ENCODE measurements around the gene TRAK1.

TRAK1 gene

GRCh38 chr3:42220436-42221121, 129.4 kb downstream of the TRAK1 start:
- no peak overlapping the region for H3K4me3 Mint-ChIP-seq
- H3K9me3 Mint-ChIP-seq, result no peaks in the 10 kb centered on the region
- H3K36me3 Mint-ChIP-seq (ENCODE audit: low read depth), result peaks cover 47% of the 10 kb centered on the region
- no peaks in the 10 kb centered on the region for H3K27me3 Mint-ChIP-seq
- peaks cover 33% of the 10 kb centered on the region for H3K4me1 Mint-ChIP-seq (ENCODE audit: low read depth)
- no peak overlapping the region for H3K27ac Mint-ChIP-seq

GRCh38 chr3:42222942-42223693, 132.0 kb downstream of the TRAK1 start:
- Mint-ChIP-seq H3K27ac (no peak overlapping the region), H3K36me3 (ENCODE audit: low read depth) (peaks cover 41% of the 10 kb centered on the region), H3K4me3 (no peak overlapping the region), H3K27me3 (no peaks in the 10 kb centered on the region), H3K9me3 (no peaks in the 10 kb centered on the region), H3K4me1 (ENCODE audit: low read depth) (peaks cover 8% of the 10 kb centered on the region)

GRCh38 chr3:42224178-42224577, 133.0 kb downstream of the TRAK1 start:
- no peaks in the 10 kb centered on the region for H3K27me3 Mint-ChIP-seq
- no peaks in the 10 kb centered on the region for H3K9me3 Mint-ChIP-seq
- no peak overlapping the region for H3K27ac Mint-ChIP-seq
- H3K36me3 Mint-ChIP-seq (ENCODE audit: low read depth), result peaks cover 41% of the 10 kb centered on the region
- H3K4me1 Mint-ChIP-seq (ENCODE audit: low read depth), result peaks cover 8% of the 10 kb centered on the region
- H3K4me3 Mint-ChIP-seq, result no peak overlapping the region

GRCh38 chr3:42224658-42225421, 133.7 kb downstream of the TRAK1 start:
- H3K9me3 Mint-ChIP-seq, result no peaks in the 10 kb centered on the region
- H3K4me1 Mint-ChIP-seq (ENCODE audit: low read depth), result peaks cover 6% of the 10 kb centered on the region
- peaks cover 39% of the 10 kb centered on the region for H3K36me3 Mint-ChIP-seq (ENCODE audit: low read depth)
- no peak overlapping the region for H3K4me3 Mint-ChIP-seq
- H3K27me3 Mint-ChIP-seq, result no peaks in the 10 kb centered on the region
- no peak overlapping the region for H3K27ac Mint-ChIP-seq

- Mint-ChIP-seq H3K36me3 (ENCODE audit: low read depth) (peaks cover 31% of the 10 kb centered on the region), H3K9me3 (no peaks in the 10 kb centered on the region), H3K27me3 (no peaks in the 10 kb centered on the region), H3K4me3 (no peak overlapping the region), H3K4me1 (ENCODE audit: low read depth) (no peaks in the 10 kb centered on the region), H3K27ac (no peak overlapping the region)
Observed at GRCh38 chr3:42225486-42226363, 134.6 kb downstream of the TRAK1 start.

- Mint-ChIP-seq H3K36me3 (ENCODE audit: low read depth) (peaks cover 26% of the 10 kb centered on the region), H3K27me3 (no peaks in the 10 kb centered on the region), H3K9me3 (no peaks in the 10 kb centered on the region)
Observed at GRCh38 chr3:42226470-42227425, 135.6 kb downstream of the TRAK1 start.

GRCh38 chr3:42228796-42229195, 137.6 kb downstream of the TRAK1 start:
- no peaks in the 10 kb centered on the region for H3K9me3 Mint-ChIP-seq
- H3K27ac Mint-ChIP-seq, result no peak overlapping the region
- H3K27me3 Mint-ChIP-seq, result no peaks in the 10 kb centered on the region
- H3K4me1 Mint-ChIP-seq (ENCODE audit: low read depth), result no peaks in the 10 kb centered on the region
- H3K36me3 Mint-ChIP-seq (ENCODE audit: low read depth), result peaks cover 14% of the 10 kb centered on the region
- no peak overlapping the region for H3K4me3 Mint-ChIP-seq

More at GRCh38 chr3:42226470-42227425, 135.6 kb downstream of the TRAK1 start:
- Mint-ChIP-seq H3K4me1 (ENCODE audit: low read depth) (no peaks in the 10 kb centered on the region), H3K4me3 (no peak overlapping the region), H3K27ac (no peak overlapping the region)

- Mint-ChIP-seq H3K27ac (no peak overlapping the region), H3K4me1 (ENCODE audit: low read depth) (no peaks in the 10 kb centered on the region), H3K27me3 (peaks cover 4% of the 10 kb centered on the region), H3K9me3 (no peaks in the 10 kb centered on the region), H3K36me3 (ENCODE audit: low read depth) (peaks cover 8% of the 10 kb centered on the region), H3K4me3 (no peak overlapping the region)
Observed at GRCh38 chr3:42229266-42229941, 138.2 kb downstream of the TRAK1 start.

- no peak overlapping the region for H3K27ac Mint-ChIP-seq
Observed at GRCh38 chr3:42229942-42230688, 139.0 kb downstream of the TRAK1 start.

GRCh38 chr3:42230860-42231259, 139.7 kb downstream of the TRAK1 start:
- H3K4me1 Mint-ChIP-seq (ENCODE audit: low read depth), result no peaks in the 10 kb centered on the region
- H3K27ac Mint-ChIP-seq, result no peak overlapping the region
- H3K9me3 Mint-ChIP-seq, result no peaks in the 10 kb centered on the region
- no peak overlapping the region for H3K4me3 Mint-ChIP-seq
- H3K36me3 Mint-ChIP-seq (ENCODE audit: low read depth), result no peaks in the 10 kb centered on the region
- peaks cover 18% of the 10 kb centered on the region for H3K27me3 Mint-ChIP-seq

More at GRCh38 chr3:42229942-42230688, 139.0 kb downstream of the TRAK1 start:
- H3K27me3 Mint-ChIP-seq, result peaks cover 11% of the 10 kb centered on the region
- no peak overlapping the region for H3K4me3 Mint-ChIP-seq
- no peaks in the 10 kb centered on the region for H3K9me3 Mint-ChIP-seq
- no peaks in the 10 kb centered on the region for H3K4me1 Mint-ChIP-seq (ENCODE audit: low read depth)
- H3K36me3 Mint-ChIP-seq (ENCODE audit: low read depth), result peaks cover 4% of the 10 kb centered on the region

- Mint-ChIP-seq H3K4me1 (ENCODE audit: low read depth) (no peaks in the 10 kb centered on the region), H3K9me3 (peaks cover 10% of the 10 kb centered on the region), H3K27me3 (peaks cover 33% of the 10 kb centered on the region), H3K4me3 (no peak overlapping the region), H3K36me3 (ENCODE audit: low read depth) (no peaks in the 10 kb centered on the region), H3K27ac (no peak overlapping the region)
Observed at GRCh38 chr3:42235532-42235931, 144.4 kb downstream of the TRAK1 start.

GRCh38 chr3:42236611-42237010, 145.5 kb downstream of the TRAK1 start:
- H3K9me3 Mint-ChIP-seq, result peaks cover 10% of the 10 kb centered on the region
- no peaks in the 10 kb centered on the region for H3K4me1 Mint-ChIP-seq (ENCODE audit: low read depth)
- no peak overlapping the region for H3K4me3 Mint-ChIP-seq
- no peak overlapping the region for H3K27ac Mint-ChIP-seq
- peaks cover 33% of the 10 kb centered on the region for H3K27me3 Mint-ChIP-seq
- no peaks in the 10 kb centered on the region for H3K36me3 Mint-ChIP-seq (ENCODE audit: low read depth)

Data from stimulated activated naive CD8-positive, alpha-beta T cell treated with anti-CD3 and anti-CD28 coated beads, Interleukin-15, Interleukin-2, amounts not matched to agents 100 ng/mL and 50 ng/mL, for 24 hours (primary cell).